Stromal cell of bone marrow (primary cell): ENCODE data around the gene KRT12.
"Not testable (repeated sequence)": the region's sequence is repeated elsewhere in the genome, so short reads cannot be mapped to it uniquely, and the experiment has no call there.

Source experiments
- DNase-seq: peaks from one replicate; pipeline ENCODE4 v3.0.0-alpha.2; 2012; ENCODE audit warnings: low read depth

The KRT12 gene

GRCh38 chr17:40814657-40815056 lies 52.4 kb downstream of the KRT12 start:
- not testable (repeated sequence) for DNase-seq

- DNase-seq, result no peak
These were observed 53.2 kb downstream of the KRT12 start for GRCh38 chr17:40813804-40814203.

GRCh38 chr17:40812639-40813038 lies 54.4 kb downstream of the KRT12 start:
- DNase-seq, result no peak
